Eye (tissue), 1 donor: ENCODE measurements around the gene RAI1.

Experiments
- DNase-seq: peaks from one replicate; pipeline ENCODE4 v3.0.0-alpha.2; 2015

Gene RAI1

GRCh38 chr17:17768424-17769088 is 87.3 kb downstream of the RAI1 start:
- peak; percentile 35 for DNase-seq

- peak; percentile 54 for DNase-seq
Observed at GRCh38 chr17:17769869-17770631, 88.8 kb downstream of the RAI1 start.

DNA sequence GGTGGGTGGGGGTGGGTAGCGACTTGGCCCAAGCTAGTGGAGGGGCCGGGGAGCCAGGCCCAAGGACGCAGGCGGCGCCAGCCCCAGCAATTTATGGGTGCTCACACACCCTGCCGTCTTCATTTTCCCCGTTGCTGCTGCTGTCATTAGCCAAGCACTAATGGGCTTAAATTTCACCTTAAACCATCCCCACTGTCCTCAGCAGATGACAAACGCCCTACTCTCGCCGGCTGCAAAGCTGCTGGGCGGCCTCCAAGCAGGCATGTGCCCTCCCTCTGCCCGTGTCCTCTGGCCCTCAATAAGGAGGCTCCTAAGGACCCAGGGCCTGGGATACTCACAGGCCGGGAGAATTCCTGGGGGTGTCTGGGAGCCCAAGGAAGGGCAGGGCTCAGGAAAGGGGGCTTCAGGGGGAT is 89.4 kb downstream of the RAI1 start:
- DNase-seq, result no peak

DNA sequence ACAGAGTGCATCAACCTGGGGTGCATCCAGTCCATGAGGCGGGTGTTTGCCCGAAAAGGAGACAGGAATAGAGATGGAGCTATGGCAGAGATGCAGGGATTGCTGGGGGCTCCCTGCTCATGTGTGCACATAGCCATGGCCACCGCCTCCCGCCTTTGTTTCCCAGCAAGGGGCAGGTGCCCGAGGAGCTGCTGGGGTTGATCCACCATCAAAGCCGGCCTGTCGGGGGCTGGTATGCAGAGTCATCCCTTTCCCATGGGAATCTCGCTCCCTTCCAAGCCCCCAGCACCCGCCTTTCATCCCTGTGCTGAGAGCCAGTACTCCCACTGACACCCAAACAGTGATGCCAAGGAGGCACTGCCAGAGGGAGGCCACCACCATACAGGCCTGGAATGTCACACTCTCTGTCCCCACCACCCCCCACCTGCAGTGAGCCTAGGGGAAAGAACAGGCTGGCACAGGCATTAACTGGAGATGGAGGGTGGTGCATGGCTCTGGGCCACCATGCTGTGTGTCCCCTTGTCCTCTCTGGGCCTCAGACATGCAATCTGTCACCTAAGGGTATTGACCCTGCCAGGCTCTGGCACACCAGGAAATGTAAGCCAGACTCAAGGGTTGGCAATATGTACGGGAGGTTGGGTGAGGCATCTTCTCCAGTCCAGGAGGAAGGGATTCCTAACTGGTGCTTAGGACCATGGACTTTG is 90.4 kb downstream of the RAI1 start:
- no peak for DNase-seq

- no peak for DNase-seq
Observed at GRCh38 chr17:17772231-17772630, 91.0 kb downstream of the RAI1 start.

GRCh38 chr17:17774009-17774881 is 93.0 kb downstream of the RAI1 start:
- no peak for DNase-seq

DNA sequence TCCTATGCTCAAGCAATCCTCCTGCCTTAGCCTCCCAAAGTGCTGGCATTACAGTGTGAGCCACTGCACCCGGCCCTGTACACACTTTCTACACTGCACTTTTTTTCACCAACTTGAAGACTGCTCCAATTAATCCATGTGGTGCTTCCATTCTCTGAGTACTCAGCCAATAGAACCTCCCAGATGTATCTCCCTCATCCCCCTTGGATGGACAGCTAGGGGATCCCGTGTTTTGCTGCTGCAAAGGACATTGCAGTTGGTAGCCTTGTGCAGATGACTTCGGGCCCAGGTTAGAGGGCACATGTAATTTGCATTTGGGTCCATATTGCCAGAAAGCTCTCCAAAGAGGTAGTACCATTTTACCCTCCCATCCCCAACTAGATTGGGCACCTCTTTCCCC is 95.6 kb downstream of the RAI1 start:
- DNase-seq, result no peak

GRCh38 chr17:17778308-17779014 is 97.2 kb downstream of the RAI1 start:
- peak; percentile 88 for DNase-seq

DNA sequence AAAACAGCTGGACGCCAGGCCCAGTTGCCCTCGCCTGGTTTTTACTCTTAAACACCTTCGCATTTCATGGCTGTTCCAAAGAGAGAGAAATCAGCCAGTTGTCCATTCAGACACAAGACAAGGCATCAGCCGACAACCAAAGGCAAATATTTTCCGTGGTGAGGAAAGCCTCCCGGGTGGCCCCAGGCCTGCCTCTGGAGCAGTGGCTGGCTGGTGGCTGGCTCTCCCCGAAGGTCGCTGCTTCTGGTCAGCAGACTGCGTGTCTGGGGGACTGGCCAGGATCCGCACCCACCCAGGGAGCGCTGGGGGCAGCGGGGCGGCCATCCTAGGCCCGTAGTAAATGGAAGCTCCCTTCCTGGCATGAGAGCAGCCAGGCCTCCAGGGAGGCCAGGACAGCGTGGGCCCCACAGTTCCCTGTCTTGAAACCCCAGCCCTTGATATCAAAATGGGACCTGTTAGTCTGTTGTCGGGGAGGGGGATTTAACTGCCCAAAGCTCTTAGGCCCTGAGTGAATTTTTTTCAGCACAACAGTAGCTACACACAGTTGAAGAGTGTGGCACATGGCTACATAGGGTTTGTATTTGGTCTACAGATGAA is 97.9 kb downstream of the RAI1 start:
- peak; percentile 35 for DNase-seq

GRCh38 chr17:17780922-17781590 is 99.8 kb downstream of the RAI1 start:
- peak; percentile 79 for DNase-seq

- peak; percentile 92 for DNase-seq
Observed at GRCh38 chr17:17781591-17782496, 100.6 kb downstream of the RAI1 start.

DNA sequence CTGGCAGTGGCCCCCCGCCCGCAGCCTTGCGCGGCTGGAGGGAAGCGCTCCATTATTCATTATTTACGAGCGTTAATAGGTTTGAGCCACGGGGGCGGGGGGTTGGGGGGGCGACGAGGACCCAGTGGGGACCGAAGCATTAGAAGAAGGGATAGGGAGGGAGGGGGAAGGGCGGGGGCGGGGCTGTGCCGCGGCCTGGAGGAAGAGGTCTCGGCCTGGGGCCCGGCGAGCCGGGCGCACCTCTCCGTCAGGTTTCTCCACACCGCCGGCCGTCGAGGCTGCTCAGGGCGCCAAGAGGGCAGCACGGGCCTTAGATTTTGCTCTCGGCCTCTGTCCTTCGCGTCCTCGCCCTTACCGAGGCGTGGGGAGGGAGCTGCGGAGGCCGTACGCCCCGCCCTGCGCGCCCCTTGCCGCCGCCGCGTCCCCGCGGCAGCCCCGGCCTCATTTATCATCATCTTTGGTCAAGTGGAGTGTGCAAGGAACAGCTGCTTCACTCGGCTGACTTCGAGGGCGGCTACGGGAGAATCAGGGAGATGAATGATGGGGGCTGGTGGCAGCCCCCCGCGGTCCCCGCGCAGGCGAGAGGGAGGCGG is 101.4 kb downstream of the RAI1 start:
- DNase-seq, result peak; percentile 86

GRCh38 chr17:17783116-17783824 is 102.0 kb downstream of the RAI1 start:
- peak; percentile 89 for DNase-seq

DNA sequence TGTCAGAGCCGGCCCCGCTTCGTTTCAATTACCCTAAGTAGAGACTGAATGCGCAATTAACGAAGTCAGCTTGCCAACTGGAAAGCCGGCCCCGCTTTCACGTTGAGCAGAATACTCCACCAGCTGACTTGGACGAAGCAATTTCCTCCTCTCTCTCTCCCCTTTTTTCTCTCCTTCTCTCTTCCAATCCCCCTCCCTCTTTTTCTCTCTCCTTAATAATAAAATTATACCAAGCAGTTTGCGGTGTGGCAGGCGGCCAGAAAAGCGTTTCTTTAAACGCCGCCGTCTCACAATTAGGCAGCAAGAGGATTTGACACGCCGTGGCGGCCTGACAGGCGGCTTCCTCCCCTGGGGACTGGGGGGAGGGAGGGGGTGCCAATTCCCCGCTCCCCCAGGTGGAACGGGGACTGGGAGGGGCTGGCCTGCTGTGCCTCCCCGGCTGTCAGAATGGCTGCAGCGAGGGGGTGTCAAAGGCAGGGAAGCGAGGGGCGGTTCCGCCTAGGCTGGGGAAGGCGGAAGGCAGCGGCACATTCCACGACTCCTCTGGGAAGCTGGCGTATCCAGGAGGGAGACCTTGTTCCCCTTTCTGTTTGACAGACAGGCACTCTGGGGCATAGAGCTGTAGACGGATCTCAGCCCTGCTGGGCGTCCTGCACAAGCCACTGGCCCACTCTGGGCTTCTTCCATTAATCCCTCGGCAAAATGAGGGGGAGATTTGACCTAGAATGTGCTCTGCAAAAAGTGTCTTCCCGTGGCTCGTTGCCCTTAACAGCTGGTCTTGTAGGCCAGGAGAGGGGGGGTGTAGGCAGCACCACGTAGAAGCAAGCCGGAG is 102.8 kb downstream of the RAI1 start:
- peak; percentile 93 for DNase-seq

GRCh38 chr17:17784657-17785267 is 103.5 kb downstream of the RAI1 start:
- DNase-seq, result no peak

- DNase-seq, result peak; percentile 38
Observed at GRCh38 chr17:17785407-17785806, 104.1 kb downstream of the RAI1 start.

GRCh38 chr17:17786998-17787397 is 105.7 kb downstream of the RAI1 start:
- no peak for DNase-seq

DNA sequence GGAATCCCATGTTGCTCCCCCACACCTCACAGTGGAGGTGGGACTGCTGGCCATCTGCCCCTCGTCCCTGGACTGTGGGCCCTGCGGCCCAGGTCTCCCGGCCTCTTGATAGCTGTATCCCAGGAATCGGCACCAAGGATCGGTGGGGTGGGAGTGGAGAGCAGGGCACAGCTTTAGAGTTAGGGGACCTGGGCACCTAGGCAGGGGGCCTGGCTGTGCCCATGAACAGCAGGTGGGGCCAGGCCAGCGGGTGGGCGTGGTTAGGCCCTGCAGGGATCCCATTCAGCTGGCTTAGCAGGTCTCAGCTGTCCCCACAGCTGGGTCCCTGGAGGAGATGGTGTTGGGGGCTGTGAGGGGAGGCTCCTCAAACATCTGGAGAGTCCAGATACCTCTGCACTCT is 106.3 kb downstream of the RAI1 start:
- no peak for DNase-seq
